Stimulated activated CD4-positive, alpha-beta T cell treated with anti-CD3 and anti-CD28 coated beads, TNF-alpha, amount 100 ng/mL, for 24 hours (primary cell): ENCODE data around the gene EPHA8.

Experiments
- DNase-seq, 3 experiments: peaks; one replicate each; pipeline ENCODE4 v3.0.0-alpha.2; 2020; ENCODE audit warnings: low read depth in 3 of 3

EPHA8 gene

DNA sequence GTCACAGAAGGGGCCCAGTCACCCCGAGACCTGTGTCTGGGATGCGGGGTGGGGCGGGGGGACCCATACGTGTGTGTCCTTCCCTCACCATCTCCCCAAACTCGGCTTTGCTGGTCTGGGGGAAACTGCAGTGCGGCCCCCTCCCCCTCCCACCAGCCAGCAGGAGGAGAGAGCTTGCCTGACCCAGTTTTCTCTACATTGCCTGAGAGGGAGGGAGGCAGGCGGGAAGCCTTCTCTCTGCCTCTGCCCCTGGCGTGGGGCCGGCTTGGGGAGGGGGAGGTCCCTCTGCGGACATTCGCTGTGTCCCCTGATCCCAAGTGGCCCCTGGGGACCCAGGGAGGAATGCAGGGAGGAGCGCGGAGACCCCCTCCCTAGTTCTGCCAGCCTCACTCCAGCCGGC lies 3.9 kb downstream of the EPHA8 start:
- no peak for DNase-seq

DNA sequence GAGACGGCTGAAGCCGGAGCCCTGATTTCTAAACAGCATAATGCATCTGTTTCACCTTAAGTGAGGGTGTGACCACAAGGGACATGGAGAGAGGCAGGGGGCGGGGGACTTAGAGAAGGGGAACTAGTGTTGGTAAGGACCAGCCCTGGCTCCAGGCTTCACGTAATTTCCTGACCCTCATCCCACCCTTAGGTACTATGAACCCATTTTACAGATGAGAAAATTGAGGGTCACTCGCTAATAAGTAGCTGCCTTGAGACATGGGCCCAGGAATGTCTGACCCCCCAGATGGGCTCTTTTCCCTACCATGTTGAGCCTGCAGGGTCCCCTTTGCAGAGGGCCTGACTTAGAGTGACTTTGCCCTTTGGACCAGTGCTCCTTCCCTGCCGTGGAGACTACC lies 4.7 kb downstream of the EPHA8 start:
- no peak for DNase-seq

- DNase-seq, result no peak
Observed at GRCh38 chr1:22569269-22569668, 6.0 kb downstream of the EPHA8 start.

DNA sequence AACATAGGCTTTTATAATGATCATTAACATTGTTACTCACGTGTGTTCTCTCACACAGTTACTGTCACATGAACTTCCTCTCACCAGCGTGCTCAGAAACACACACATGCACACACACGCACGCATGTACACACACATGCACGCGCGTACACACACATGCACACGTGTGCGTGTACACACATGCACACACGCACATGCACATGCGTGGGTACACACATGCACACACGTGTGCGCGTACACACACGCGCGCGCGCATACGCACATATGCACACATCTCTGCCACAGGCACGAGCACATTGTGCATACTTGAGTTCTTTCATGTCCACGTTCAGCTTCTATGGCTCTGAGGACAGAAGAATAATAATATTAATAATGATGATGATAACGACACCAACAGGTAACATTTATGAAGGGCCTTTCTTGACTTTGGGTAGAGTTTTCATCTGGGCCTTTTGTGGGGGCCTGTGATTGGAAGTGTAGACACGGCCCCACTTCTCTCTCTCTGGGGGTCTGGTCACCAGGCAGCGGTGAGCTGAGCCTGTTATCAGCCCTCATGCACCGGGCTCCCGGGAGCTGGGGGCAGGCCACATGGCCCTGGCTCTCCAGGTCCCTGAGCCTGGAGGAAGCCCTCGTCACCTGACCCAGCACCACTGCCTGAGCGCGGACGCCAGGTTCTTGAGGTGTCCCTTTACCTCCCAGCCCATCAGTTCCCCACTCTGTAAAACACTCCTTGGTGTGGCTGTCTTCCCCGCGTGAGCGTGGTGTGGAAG lies 7.0 kb downstream of the EPHA8 start:
- DNase-seq, result no peak

- DNase-seq, result no peak
Observed at GRCh38 chr1:22572818-22573217, 9.5 kb downstream of the EPHA8 start.

DNA sequence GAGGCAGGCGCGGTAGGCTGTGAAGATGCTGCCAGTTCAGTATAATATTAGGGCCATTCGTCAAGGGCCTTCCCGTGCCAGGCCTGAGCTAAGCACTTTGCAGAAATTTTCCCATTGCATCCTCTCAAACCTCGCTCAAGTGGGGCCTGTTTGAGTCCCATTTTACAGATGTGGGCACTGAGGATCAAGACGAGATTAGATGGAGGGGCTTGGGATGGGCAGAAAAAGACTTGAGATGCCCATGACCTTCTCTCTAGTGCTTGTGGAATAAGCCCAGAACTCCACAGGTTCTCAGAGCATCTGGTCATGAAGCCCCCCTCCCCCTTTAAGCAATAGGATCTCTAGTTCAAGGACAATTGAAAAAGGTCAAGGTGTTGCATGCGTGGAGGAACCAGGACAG lies 9.9 kb downstream of the EPHA8 start:
- DNase-seq, result no peak

DNA sequence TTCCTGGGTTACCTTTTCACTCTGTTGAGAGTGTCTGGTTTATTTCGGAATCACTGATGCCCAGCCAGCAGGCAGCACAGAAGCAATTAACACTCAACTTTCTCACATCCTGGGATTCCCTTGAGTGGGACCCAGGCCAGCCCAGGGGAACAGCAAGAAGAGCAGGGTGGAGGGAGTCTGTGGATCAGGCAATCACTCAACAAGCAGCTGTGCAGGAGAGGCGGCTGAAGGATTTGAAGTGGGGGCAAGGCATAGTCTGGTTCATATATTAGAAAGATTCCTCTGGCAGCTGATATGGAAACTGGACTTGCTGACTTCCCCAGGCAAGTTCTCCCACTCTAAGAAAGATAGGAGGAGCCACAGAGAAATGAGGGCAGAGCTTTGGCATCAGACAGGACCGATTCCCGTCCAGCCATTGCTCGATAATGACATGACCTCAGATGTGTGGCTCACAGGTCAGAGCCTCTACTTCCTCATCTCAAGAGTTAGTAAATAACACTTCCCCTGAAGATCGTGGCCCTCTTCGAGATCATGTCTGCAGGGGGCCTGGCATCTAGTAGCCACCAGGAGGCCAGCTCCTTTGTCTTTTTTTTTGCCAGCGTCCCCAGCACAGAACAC lies 12.4 kb downstream of the EPHA8 start:
- DNase-seq, result no peak

GRCh38 chr1:22576150-22576544 lies 12.9 kb downstream of the EPHA8 start:
- DNase-seq, result no peak

GRCh38 chr1:22576617-22577016 lies 13.3 kb downstream of the EPHA8 start:
- no peak for DNase-seq

DNA sequence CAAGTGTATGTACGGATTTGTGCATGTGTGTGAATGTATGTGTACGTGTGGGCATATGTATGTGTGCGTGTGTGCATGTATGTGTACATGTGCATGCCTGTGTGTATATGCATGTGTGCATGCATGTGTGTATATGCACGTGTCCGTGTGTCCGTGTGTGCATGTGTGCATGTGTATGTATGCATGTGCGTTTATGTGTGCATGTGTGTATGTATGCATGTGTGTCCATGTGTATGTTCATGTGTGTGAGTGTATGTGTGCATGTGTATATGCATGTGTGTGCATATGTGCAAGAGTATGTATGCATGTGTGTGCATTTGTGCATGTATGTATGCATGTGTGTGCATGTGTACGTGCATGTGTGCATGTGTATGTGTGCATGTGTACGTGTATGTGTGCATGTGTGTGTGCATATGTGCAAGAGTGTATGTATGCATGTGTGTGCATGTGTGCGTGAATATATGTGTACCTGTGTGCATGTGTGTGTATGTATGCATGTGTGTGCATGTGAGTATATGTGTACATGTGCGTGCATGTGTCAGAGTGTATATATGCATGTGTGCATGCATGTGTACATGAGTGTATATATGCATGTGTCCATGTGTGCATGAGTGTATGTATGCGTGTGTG lies 15.6 kb downstream of the EPHA8 start:
- no peak for DNase-seq

- DNase-seq, result no peak
Observed at GRCh38 chr1:22579541-22580155, 16.4 kb downstream of the EPHA8 start.

- no peak for DNase-seq
Observed at GRCh38 chr1:22582661-22583635, 19.7 kb downstream of the EPHA8 start.

- no peak for DNase-seq
Observed at GRCh38 chr1:22584001-22584562, 20.8 kb downstream of the EPHA8 start.

DNA sequence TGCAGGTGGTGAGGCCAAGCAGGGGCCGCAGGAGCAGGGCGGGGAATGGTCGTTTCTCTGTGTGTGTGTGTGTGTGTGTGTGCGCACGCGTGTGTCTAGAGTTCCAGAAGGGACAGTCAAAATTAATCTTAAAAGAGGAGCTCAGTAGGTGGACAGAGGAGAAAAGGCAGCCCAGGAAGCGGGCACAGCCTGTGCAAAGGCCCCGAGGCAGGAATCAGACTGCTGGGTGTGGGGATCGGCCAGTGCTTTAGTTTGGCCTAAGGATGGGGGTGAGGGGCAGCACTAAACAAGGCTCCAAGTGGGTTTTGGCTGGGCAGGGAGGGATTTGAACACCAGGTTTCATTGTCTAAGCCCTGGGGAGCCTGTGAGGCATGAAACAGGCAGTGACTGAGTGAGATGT lies 21.7 kb downstream of the EPHA8 start:
- DNase-seq, result no peak

DNA sequence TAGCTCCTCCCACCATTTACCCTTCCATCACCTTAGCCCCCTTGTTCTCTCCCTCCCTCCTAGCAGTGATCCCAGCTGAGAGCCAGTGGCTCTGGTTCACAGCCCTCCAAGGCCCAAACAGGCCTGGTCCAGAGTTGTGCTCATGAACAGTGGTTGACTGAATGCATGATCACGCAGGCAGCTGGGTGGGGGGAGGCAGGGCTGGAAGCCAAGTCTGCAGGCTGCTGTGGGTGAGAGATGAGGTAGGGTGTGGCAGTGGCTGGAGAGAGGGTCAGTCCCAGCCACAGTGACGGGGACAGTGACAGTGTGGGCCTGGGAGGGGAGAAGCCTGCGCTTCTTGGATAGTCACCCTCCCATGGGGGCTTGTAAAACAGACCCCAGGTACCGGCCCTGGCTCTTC lies 22.2 kb downstream of the EPHA8 start:
- DNase-seq, result no peak

- DNase-seq, result no peak
Observed at GRCh38 chr1:22586356-22587130, 23.3 kb downstream of the EPHA8 start.

- DNase-seq, result no peak
Observed at GRCh38 chr1:22587247-22587646, 24.0 kb downstream of the EPHA8 start.

DNA sequence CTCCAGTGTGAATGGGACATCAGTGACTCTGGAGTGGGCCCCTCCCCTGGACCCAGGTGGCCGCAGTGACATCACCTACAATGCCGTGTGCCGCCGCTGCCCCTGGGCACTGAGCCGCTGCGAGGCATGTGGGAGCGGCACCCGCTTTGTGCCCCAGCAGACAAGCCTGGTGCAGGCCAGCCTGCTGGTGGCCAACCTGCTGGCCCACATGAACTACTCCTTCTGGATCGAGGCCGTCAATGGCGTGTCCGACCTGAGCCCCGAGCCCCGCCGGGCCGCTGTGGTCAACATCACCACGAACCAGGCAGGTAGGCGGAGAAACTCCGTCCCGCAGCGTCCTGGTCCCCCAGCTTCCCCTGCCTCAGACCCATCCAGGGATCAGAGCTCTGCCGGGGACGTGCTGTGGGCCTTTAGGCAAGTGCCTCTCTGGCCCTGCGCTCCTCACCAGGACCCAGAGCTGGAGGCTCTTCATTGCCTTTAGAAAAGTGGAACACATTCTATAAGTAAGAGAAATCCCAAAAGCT lies 25.7 kb downstream of the EPHA8 start:
- DNase-seq, result no peak

DNA sequence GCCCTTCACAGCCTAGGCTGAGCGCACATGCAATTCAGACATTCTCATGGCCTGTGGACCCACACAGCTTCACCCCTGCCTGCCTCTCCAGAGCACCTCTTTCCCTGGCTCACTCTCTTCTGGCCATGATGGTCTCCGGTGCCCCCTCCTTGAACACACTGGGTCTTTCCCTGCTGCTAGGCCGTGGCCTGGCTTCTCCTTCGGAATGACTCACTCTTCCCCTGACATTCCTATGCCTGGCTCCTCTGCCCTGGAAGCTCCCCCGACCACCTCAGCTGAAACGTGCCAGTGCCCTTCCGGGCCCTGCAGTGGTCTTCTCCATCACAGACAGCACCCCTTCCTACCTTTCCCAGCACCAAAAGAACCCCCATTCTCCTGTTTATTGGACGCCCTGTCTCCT lies 28.3 kb downstream of the EPHA8 start:
- no peak for DNase-seq

- no peak for DNase-seq
Observed at GRCh38 chr1:22592051-22592450, 28.8 kb downstream of the EPHA8 start.
